Esophagus muscularis mucosa (tissue), 4 donors: ENCODE data around the gene SEL1L3. TPM values are rescaled to one million over a fixed set of nuclear protein-coding genes. Genes with fewer than 3 reads are reported as not detected.

ENCODE experiments used
- DNase-seq: peaks from one replicate; pipeline ENCODE4 v3.0.0-alpha.2; 2017; ENCODE audit errors: extremely low spot score
- H3K27ac ChIP-seq, 4 donors: fragments of 200-600 bp; sonication (generic); replicated peaks in 1 of 4; 1 replicate in 3 of 4; 2 replicates in 1 of 4; pipeline ENCODE4 v1.5.1; 2016 to 2019; ENCODE audit warnings: mild to moderate bottlenecking in 1 of 4
- H3K27me3 ChIP-seq, 4 donors: fragments of 200-600 bp; sonication (generic); one replicate each; pipeline versions ENCODE4 v1.5.1 to v1.6.0; 2016 to 2019
- H3K36me3 ChIP-seq, 4 donors: fragments of 200-600 bp; sonication (generic); one replicate each; pipeline ENCODE4 v1.5.1; 2016 to 2019
- H3K4me1 ChIP-seq, 4 donors: fragments of 200-600 bp; sonication (generic); one replicate each; pipeline ENCODE4 v1.5.1; 2016 to 2019
- H3K4me3 ChIP-seq, 4 donors: fragments of 200-600 bp; sonication (generic); 1 replicate in 2 of 4; 2 replicates in 2 of 4; pipeline ENCODE4 v1.5.1; 2016 to 2019; ENCODE audit warnings: mild to moderate bottlenecking in 4 of 4, moderate library complexity in 1 of 4
- H3K9me3 ChIP-seq, 4 donors: fragments of 200-600 bp; sonication (generic); 1 replicate in 3 of 4; 2 replicates in 1 of 4; pipeline ENCODE4 v1.5.1; 2016 to 2019
- EP300 ChIP-seq: sonication (generic); formaldehyde crosslinking; IDR thresholded peaks from one replicate; pipeline ENCODE4 v1.6.1; 2017; ENCODE audit warnings: antibody characterized with exemption
- POLR2A ChIP-seq: fragments of 450-650 bp; IDR thresholded peaks from one replicate; pipeline ENCODE4 v1.6.1; 2017; ENCODE audit warnings: antibody characterized with exemption, moderate library complexity, mild to moderate bottlenecking, low read depth
- POLR2AphosphoS5 ChIP-seq, 2 donors: sonication (generic); formaldehyde crosslinking; IDR thresholded peaks; one replicate each; pipeline ENCODE4 v1.6.1; 2017; ENCODE audit warnings: antibody characterized with exemption in 2 of 2
- WGBS: methylation state at CpG from one replicate; pipeline ENCODE4 v1.1.5; 2018; 5-methylcytosine and 5-hydroxymethylcytosine counted together
- intact Hi-C: fragments of 100-400 bp; cut with DNase I; formaldehyde crosslinking; loops from one replicate; pipeline ENCODE4 v1.15.1; 2023
- total RNA-seq, 4 donors: library from RNA; depleted of rRNA; stranded (reverse); fragments of >200 nt; gene quantifications; one replicate each; pipeline versions ENCODE4 v1.1.0 to v1.2.1, GENCODE V29; 2016
- TF ChIP-seq, protein P1 (sequence below), 3 experiments: fragments of 200-600 bp in 2 of 3; fragments of 450-650 bp in 1 of 3; sonication (generic) in 2 of 3; IDR thresholded peaks; one replicate each; pipeline ENCODE4 v1.5.1; 2017 to 2019; ENCODE audit warnings: antibody characterized with exemption in 3 of 3, mild to moderate bottlenecking in 2 of 3, moderate library complexity in 1 of 3

SEL1L3 gene
- total RNA-seq, 4 donors from 2014 or later = 3.3 to 11.7 (median 5.7) TPM

DNA sequence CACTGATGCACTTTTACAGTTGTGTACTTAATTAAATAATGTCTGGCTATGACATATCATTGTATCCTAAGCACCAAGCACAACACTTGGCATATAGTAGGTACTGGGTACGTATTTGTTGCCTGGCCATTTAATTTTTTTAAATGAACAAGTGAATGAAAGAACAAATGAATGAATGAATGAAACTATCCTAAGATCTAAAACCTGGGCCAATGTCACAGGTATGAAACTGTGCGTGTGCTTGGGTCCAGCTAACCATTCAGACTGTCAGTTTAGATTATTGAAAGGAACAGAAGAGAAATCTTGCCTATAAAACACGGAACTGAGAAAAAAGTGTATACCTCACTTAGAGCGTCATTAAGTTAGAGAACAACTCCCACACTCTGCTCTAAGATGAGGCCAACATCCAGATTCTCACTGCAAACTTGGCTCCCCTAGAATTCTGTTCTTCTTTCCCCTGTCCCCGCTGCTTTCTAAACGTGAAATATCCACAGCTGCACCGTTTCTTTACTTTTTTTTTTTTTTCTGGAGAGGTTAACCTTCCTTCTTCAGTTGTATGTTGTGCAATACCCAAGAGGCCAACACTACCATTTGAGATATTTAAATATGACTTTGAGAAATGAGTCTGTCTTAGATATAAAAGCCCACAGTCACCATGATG lies 17.3 kb upstream of the SEL1L3 start:
- TF ChIP-seq, protein P1, sequence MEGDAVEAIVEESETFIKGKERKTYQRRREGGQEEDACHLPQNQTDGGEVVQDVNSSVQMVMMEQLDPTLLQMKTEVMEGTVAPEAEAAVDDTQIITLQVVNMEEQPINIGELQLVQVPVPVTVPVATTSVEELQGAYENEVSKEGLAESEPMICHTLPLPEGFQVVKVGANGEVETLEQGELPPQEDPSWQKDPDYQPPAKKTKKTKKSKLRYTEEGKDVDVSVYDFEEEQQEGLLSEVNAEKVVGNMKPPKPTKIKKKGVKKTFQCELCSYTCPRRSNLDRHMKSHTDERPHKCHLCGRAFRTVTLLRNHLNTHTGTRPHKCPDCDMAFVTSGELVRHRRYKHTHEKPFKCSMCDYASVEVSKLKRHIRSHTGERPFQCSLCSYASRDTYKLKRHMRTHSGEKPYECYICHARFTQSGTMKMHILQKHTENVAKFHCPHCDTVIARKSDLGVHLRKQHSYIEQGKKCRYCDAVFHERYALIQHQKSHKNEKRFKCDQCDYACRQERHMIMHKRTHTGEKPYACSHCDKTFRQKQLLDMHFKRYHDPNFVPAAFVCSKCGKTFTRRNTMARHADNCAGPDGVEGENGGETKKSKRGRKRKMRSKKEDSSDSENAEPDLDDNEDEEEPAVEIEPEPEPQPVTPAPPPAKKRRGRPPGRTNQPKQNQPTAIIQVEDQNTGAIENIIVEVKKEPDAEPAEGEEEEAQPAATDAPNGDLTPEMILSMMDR (IDR thresholded peaks at IDR 0.05) = no peak
- TF ChIP-seq POLR2A (no peak), EP300 (no peak)
- no peak overlapping the region for H3K27ac ChIP-seq
- WGBS = 67% methylated on average over 7 of the region's 7 CpGs
- H3K27me3 ChIP-seq = no peaks in the 10 kb centered on the region
- no peak overlapping the region for H3K4me3 ChIP-seq
- intact Hi-C loops = no loop called here
- peaks cover 0 to 13% (median 11%) of the 10 kb centered on the region in 4 donors for H3K4me1 ChIP-seq
- no peaks in the 10 kb centered on the region for H3K9me3 ChIP-seq
- no peaks in the 10 kb centered on the region for H3K36me3 ChIP-seq
- DNase-seq = no peak

DNA sequence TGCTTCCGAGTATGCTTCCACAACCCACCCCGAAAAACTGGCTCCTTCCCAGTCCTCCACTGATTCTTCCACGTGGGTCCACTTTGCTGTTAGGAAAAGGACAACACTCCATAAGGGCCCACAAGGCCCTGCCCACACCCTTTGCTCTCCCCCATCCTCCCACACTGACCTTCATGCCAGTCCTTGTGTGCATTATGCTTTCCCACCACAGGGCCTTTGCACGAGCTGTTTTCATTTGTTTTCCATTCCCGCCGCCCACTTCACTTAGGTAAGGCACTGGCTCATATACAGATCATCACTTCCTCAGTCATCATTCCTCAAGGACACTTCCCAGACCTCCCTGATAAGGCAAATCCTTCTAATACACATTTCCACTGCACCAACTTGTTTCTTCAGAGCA lies 16.8 kb upstream of the SEL1L3 start:
- Histone ChIP-seq H3K27ac (no peak overlapping the region), H3K36me3 (no peaks in the 10 kb centered on the region), H3K4me1 (peaks cover 0 to 10% (median 7%) of the 10 kb centered on the region in 4 donors), H3K9me3 (no peaks in the 10 kb centered on the region), H3K4me3 (no peak overlapping the region), H3K27me3 (no peaks in the 10 kb centered on the region)
- intact Hi-C loops = no loop called here
- DNase-seq = no peak
- WGBS = 96% methylated on average over 6 of the region's 6 CpGs
- TF ChIP-seq POLR2A (no peak), POLR2AphosphoS5 (IDR thresholded peaks at IDR 0.05) (no peak), EP300 (no peak)
- TF ChIP-seq, protein P1 (IDR thresholded peaks at IDR 0.05) = no peak

DNA sequence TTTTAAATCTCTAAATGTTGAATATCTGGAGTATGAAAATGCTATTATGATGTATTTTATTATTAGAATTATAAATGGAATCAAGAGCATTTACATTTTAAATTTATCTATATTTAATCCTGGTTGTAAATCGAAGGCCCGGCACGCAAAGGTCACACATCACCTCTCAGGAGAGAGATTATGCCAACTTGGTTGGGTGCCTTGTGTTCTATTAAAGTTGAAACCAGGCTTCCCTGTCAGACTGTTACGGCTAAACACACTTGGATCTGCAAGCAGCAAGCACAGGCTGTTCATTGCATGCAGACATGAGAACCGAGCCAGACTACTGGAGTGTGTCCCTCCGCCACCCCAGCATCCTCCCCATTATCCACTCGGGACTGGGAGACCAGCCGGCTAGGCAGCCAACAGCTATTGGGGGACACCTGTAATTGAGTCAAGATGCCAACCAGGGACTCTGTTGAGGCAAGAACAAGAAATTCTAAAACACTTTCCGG lies 16.4 kb upstream of the SEL1L3 start:
- WGBS = 85% methylated on average over 9 of the region's 9 CpGs
- TF ChIP-seq POLR2AphosphoS5 (IDR thresholded peaks at IDR 0.05) = no peak
- TF ChIP-seq, protein P1 (IDR thresholded peaks at IDR 0.05) = no peak
- no peak for TF ChIP-seq POLR2A
- TF ChIP-seq EP300 = no peak
- H3K36me3 ChIP-seq = no peaks in the 10 kb centered on the region
- peaks cover 0 to 6% (median 3%) of the 10 kb centered on the region in 4 donors for H3K4me1 ChIP-seq
- intact Hi-C loops = no loop called here
- DNase-seq = no peak
- no peaks in the 10 kb centered on the region for H3K9me3 ChIP-seq
- no peaks in the 10 kb centered on the region for H3K27me3 ChIP-seq
- H3K27ac ChIP-seq = no peak overlapping the region
- H3K4me3 ChIP-seq = no peak overlapping the region

DNA sequence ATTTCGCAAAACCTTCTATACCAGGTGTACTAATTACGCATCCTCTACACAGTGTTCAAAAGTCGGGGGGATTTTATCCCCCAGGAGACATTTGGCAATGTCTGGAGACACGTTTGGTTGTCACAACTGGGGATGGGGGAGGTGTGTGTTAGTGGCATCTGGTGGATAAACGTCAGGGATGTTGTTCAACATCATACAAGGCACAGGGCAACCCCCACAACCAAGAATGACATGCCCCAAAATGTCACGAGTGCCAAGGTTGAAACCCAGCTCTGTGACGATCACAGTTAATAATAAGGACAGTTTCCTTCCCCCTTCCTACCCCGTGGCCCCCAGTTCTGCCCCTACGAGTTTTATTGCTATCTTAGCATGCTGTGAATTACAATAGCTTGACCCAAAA lies 15.9 kb upstream of the SEL1L3 start:
- Histone ChIP-seq H3K36me3 (no peaks in the 10 kb centered on the region), H3K27ac (no peak overlapping the region), H3K4me3 (no peak overlapping the region), H3K4me1 (peaks cover 0 to 1% (median 0%) of the 10 kb centered on the region in 4 donors), H3K27me3 (no peaks in the 10 kb centered on the region), H3K9me3 (no peaks in the 10 kb centered on the region)
- WGBS = 67% methylated on average over 9 of the region's 9 CpGs
- intact Hi-C loops = no loop called here
- TF ChIP-seq, protein P1 (IDR thresholded peaks at IDR 0.05) = no peak
- TF ChIP-seq POLR2A (no peak), POLR2AphosphoS5 (IDR thresholded peaks at IDR 0.05) (no peak), EP300 (no peak)
- DNase-seq = no peak
